ENCODE results near the gene ATP8B1. TPM values are rescaled to one million over a fixed set of nuclear protein-coding genes. Genes with fewer than 3 reads are reported as not detected.

The ATP8B1 gene
- total and polyA plus RNA-seq, 10 donors, result 1.0 to 22.0 (median 12.7) TPM

- 93 to 99% (median 95%) methylated on average over 8 of the region's 8 CpGs for WGBS, 5 donors
- TF ChIP-seq CTCF (IDR thresholded peaks at IDR 0.05 in 8 of 11, conservative IDR thresholded peaks at IDR 0.05 in 3 of 11) (no peak), POLR2A (IDR thresholded peaks at IDR 0.05) (no peak), POLR2AphosphoS5 (IDR thresholded peaks at IDR 0.05) (no peak)
- Histone ChIP-seq H3K4me3 (no peak overlapping the region), H3K36me3 (peaks cover 0 to 23% (median 0%) of the 10 kb centered on the region in 6 donors), H3K27ac (no peak overlapping the region), H3K4me1 (peaks cover 0 to 43% (median 12%) of the 10 kb centered on the region in 6 donors), H3K9me3 (no peaks in the 10 kb centered on the region), H3K27me3 (replicated peaks in 1 of 7) (no peaks in the 10 kb centered on the region)
- no peak for DNase-seq
- intact Hi-C loops (cut with DNase I; ENCODE audit: low total_unique reads), result no loop called here
Observed at GRCh38 chr18:57785751-57786437, 17.2 kb downstream of the ATP8B1 start.

GRCh38 chr18:57784801-57785114 is 18.4 kb downstream of the ATP8B1 start:
- no peak overlapping the region for H3K4me3 ChIP-seq
- no peak for DNase-seq
- TF ChIP-seq POLR2A (IDR thresholded peaks at IDR 0.05), result no peak
- TF ChIP-seq POLR2AphosphoS5 (IDR thresholded peaks at IDR 0.05), result no peak
- TF ChIP-seq CTCF (IDR thresholded peaks at IDR 0.05 in 8 of 11, conservative IDR thresholded peaks at IDR 0.05 in 3 of 11), result no peak
- H3K4me1 ChIP-seq, result peaks cover 3 to 53% (median 20%) of the 10 kb centered on the region in 6 donors
- H3K27ac ChIP-seq, result peak overlapping the region in 4 of 8 donors; percentile 8 to 67 (median 20)
- H3K36me3 ChIP-seq, result peaks cover 0 to 23% (median 0%) of the 10 kb centered on the region in 6 donors
- intact Hi-C loops (cut with DNase I; ENCODE audit: low total_unique reads), result no loop called here
- no peaks in the 10 kb centered on the region for H3K27me3 ChIP-seq (replicated peaks in 1 of 7)
- H3K9me3 ChIP-seq, result no peaks in the 10 kb centered on the region
- WGBS, 5 donors, result 73 to 86% (median 76%) methylated on average over 4 of the region's 4 CpGs

- peaks cover 0 to 23% (median 0%) of the 10 kb centered on the region in 6 donors for H3K36me3 ChIP-seq
- H3K27me3 ChIP-seq (replicated peaks in 1 of 7), result no peaks in the 10 kb centered on the region
- H3K4me1 ChIP-seq, result peaks cover 3 to 48% (median 18%) of the 10 kb centered on the region in 6 donors
- WGBS, 5 donors, result 51 to 71% (median 57%) methylated on average over 16 of the region's 16 CpGs
- no peak for TF ChIP-seq POLR2AphosphoS5 (IDR thresholded peaks at IDR 0.05)
- no peak for TF ChIP-seq CTCF (IDR thresholded peaks at IDR 0.05 in 8 of 11, conservative IDR thresholded peaks at IDR 0.05 in 3 of 11)
- TF ChIP-seq POLR2A (IDR thresholded peaks at IDR 0.05), result no peak
- no peak for DNase-seq
- H3K27ac ChIP-seq, result peak overlapping the region in 6 of 8 donors; percentile 8 to 67 (median 20)
- H3K4me3 ChIP-seq, result no peak overlapping the region
- H3K9me3 ChIP-seq, result no peaks in the 10 kb centered on the region
- intact Hi-C loops (cut with DNase I; ENCODE audit: low total_unique reads), result no loop called here
Observed at GRCh38 chr18:57784034-57784800, 18.9 kb downstream of the ATP8B1 start.

GRCh38 chr18:57782049-57782448 is 21.1 kb downstream of the ATP8B1 start:
- Histone ChIP-seq H3K9me3 (no peaks in the 10 kb centered on the region), H3K27me3 (replicated peaks in 1 of 7) (no peaks in the 10 kb centered on the region), H3K4me1 (peaks cover 3 to 45% (median 14%) of the 10 kb centered on the region in 6 donors), H3K4me3 (no peak overlapping the region), H3K27ac (no peak overlapping the region), H3K36me3 (peaks cover 0 to 23% (median 0%) of the 10 kb centered on the region in 6 donors)
- no peak for DNase-seq
- 80 to 97% (median 90%) methylated on average over 5 of the region's 5 CpGs for WGBS, 5 donors
- no peak for TF ChIP-seq POLR2AphosphoS5 (IDR thresholded peaks at IDR 0.05)
- TF ChIP-seq POLR2A (IDR thresholded peaks at IDR 0.05), result no peak
- TF ChIP-seq CTCF (IDR thresholded peaks at IDR 0.05 in 8 of 11, conservative IDR thresholded peaks at IDR 0.05 in 3 of 11), result no peak
- intact Hi-C loops (cut with DNase I; ENCODE audit: low total_unique reads), result no loop called here

Data from spleen (tissue), 11 donors.